Activated CD8-positive, alpha-beta memory T cell treated with anti-CD3 and anti-CD28 coated beads, Interleukin-2, amount 50 U/mL, for 24 hours (primary cell): ENCODE measurements around the gene AHCY.
"Not testable (repeated sequence)": the region's sequence is repeated elsewhere in the genome, so short reads cannot be mapped to it uniquely, and the experiment has no call there.

Experiments used
- DNase-seq: peaks from one replicate; pipeline ENCODE4 v3.0.0-alpha.2; 2020; ENCODE audit errors: extremely low read depth

The AHCY gene

DNA sequence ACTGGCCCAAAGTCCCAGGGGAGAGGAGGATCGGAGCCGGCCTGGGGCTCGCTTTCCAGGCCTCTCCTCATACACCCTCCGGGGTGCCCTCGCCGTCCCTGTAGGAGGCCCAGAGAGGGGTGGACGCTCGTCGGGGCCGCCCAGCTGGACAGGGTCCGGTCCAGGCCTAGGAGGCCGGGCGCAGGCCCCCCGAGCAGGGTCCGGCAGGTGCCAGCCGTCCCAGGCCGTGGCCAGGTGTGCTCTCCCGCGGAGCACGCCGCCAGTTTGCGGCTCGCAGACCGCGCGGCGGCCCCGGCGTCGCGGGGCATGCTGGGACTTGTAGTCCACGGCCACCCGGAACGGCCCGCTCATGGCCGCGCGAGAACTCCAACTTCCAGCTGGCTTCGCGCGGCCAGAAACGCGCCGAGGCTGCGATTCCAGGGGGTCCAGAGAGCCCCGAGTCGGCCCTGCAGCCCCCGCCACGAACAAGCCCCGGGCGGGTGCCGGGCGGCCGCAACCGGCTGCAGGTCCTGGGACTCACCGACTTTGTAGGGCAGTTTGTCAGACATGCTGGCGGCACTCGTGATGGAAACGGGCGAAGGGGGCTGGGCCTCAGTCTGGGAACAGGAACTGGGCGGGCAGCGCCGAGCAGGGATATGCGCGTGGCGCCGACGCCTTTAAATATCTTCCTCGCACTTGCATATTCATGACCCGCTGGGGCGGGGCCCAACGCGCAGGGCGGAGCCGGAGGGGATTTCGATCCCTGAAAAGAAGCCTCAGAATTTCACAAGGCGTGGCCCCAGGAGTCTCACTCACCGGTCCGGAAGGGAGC lies at the start of gene AHCY:
Gene AHCY, minus strand, starts transcription at position 633 of the 811 bp plus-strand sequence. Its CDS starts 85 bp downstream, at position 548.
- DNase-seq = peak; percentile 88

DNA sequence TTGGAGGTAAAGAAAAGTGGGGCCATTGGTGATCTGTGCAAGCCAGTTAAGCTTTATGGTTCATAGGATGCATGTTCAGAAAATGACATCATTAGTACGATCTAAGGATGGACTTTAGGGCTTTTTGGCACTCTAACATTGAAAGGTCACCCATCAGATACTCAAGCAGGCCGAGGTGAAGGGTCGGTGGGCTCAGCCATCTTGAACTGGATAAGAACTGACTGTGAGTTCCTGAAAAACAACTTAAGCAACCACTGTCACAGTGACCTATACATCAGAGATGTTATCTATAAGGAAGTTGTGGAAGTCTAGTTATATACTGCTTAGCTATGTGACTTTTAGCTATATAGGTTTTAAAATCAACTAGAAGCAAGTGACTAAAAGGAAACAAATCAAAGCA lies 46.9 kb upstream of the AHCY start:
- no peak for DNase-seq

DNA sequence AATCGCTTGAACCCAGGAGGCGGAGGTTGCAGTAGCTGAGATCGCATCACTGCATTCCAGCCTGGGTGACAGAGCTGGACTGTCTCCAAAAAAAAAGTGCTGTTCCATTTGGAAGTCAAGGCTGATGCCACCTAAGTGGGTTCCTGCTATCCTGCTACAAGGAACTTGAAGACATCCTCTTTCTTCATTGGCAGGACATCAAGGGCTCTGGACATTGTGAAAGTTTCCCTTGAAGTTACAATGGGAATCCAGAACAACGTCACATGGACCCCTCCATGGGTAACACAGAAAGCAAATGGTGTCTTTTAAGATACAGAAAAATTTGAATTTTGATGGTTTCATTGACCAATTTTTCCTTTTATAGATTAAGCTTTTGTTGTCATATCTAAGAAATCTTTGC lies 44.4 kb upstream of the AHCY start:
- no peak for DNase-seq

DNA sequence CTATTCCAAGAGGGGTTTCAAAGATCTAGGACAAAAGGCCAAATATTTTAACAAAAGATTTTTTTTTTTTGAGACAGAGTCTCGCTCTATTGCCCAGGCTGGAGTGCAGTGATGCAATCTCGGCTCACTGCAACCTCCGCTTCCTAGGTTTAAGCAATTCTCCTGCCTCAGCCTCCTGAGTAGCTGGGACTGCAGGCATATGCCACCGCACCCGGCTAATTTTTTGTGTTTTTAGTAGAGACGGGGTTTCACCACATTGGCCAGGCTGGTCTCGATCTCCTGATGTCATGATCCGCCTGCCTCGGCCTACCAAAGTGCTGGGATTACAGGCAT lies 43.3 kb upstream of the AHCY start:
- DNase-seq = not testable (repeated sequence)

DNA sequence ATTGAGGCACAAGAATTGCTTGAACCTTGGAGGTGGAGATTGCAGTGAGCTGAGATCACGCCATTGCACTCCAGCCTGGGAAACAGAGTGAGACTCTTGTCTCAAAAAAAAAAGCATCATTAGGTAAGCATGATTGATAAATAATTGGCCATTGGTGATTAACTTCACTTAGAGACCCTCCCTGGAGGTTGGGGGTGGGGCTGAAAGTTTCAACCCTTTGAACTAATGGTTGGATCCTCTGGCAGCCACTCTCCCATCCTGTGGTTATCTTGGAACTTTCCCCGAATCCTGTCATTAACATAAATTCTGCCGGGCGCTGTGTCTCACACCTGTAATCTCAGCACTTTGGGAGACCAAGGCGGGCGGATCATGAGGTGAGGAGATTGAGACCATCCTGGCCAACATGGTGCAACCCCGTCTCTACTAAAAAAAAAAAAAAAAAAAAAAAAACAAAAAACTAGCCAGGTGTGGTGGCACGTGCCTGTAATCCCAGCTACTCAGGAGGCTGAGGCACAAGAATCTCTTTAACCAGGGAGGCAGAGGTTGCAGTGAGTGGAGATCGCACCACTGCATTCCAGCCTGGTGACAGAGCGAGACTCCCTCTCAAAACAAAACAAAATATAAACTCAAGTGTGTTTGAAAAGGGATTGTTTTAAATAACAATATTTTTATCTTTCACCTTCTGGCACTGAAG lies 42.8 kb upstream of the AHCY start:
- not testable (repeated sequence) for DNase-seq

DNA sequence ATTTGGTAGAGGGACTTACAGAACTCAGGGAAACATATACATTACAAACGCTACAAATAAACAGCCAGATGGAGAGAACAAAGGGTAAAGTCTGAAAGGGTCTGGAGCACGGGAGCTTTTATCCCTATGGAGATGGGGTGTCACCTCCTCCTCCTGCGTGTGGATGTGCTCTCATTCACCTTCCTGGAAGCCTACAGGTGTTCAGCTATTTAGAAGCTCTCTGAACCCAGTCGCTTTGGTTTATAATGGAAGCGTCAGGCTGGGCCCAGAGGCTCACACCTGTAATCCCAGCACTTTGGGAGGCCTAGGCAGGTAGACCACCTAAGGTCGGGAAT lies 42.2 kb upstream of the AHCY start:
- no peak for DNase-seq

DNA sequence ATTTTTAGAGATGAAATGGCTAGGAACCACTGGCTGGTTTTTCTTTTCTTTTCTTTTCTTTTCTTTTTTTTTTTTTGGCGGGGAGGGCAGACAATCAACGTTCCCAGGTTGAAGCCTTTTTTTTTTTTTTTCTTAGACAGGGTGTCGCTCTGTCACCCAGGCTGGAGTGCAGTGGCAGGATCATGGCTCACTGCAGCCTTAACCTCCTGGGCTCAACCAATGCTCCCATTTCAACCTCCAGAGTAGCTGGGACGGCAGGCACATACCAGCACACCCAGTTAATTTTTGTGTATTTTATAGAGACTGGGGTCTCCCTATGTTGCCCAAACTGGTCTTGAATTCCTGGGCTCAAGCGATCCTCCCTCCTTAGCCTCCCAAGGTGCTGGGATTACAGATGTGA lies 41.1 kb upstream of the AHCY start:
- DNase-seq = no peak

DNA sequence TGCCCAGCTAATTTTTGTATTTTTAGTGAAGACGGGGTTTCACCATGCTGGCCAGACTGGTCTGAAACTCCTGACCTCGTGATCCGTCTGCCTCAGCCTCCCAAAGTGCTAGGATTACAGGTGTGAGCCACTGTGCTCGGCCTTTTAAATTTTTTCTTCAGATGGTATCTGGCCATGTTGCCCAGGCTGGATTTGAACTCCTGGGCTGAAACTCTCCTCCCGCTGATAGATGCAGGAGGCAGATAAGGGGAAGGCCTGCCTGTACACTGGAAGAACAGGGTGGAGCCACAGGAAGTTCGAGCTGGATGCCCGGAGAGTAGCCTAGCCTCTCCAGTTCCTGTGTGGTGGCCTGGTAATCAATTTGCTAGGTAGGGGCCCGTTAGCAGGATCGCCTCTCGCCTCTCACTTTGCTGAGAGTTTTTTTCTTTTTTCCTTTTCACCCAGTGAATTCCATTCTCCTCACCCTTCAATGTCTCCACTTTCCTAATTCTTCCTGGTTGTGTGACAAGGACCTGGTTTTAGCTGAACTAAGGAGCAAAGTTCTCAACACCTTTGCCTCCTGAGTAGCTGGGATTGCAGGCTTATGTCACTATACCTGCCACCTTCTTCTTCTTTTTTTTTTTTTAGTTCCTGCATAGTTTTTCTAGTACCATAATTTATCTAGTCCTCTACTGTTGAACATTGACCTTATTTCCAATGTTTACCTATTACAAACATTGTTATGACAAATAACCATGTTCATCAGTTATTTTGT lies 40.5 kb upstream of the AHCY start:
- DNase-seq = no peak

DNA sequence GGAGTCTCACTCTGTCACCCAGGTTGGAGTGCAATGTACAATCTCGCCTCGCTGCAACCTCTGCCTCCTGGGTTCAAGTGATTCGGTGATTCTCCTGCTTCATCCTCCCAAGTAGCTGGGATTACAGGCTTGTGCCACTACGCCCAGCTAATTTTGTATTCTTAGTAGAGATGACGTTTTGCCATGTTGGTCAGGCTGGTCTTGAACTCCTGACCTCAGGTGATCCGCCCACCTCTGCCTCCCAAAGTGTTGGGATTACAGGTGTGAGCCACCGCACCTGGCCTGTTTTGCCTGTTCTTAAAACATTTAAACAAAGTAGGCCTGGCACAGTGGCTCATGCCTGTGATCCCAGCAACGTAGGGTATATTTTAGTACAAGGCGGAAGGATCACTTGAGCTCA lies 38.0 kb upstream of the AHCY start:
- not testable (repeated sequence) for DNase-seq

DNA sequence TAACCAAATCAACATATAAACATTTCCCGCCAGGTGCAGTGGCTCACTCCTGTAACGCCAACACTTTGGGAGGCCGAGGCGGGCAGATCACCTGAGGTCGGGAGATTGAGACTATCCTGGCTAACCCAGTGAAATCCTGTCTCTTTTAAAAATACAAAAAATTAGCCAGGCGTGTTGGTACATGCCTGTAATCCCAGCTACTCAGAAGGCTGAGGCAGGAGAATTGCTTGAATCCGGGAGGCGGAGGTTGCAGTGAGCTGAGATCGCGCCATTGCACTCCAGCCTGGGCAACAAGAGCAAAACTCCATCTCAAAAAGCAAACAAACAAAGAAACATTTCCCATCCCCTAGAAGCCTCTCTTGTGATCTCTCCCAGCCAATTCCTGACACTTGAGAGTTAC lies 37.6 kb upstream of the AHCY start:
- not testable (repeated sequence) for DNase-seq

DNA sequence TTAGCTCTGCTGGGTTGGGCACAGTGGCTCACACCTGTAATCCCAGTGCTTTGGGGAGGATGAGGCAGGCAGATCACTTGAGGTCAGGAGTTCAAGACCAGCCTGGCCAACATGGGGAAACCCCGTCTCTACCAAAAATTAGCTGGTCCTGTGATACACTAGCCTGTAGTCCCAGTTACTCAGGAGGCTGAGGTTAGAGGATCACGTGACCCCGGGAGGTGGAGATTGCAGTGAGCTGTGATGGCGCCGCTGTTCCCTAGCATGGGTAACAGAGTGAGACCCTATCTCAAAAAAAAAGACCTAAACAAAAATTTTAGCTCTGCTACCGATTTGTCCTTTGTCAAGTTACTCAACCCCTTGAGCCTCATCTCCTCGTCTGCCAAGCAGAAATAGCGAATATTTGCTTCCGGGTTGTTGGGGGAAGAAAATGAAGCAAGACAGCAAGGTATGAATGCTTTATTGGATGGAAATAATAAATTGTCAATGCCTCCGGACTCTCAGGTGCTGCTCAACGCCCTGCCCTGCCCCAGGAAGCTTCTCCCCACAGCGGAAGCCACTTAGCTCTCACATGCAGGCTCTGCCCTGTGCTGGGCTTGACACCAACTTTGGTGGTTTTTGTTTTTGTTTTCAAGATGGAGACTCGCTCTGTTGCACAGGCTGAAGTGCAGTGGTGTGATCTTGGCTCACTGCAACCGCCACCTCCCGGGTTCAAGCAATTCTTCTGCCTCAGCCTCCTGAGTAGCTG lies 35.0 kb upstream of the AHCY start:
- no peak for DNase-seq

DNA sequence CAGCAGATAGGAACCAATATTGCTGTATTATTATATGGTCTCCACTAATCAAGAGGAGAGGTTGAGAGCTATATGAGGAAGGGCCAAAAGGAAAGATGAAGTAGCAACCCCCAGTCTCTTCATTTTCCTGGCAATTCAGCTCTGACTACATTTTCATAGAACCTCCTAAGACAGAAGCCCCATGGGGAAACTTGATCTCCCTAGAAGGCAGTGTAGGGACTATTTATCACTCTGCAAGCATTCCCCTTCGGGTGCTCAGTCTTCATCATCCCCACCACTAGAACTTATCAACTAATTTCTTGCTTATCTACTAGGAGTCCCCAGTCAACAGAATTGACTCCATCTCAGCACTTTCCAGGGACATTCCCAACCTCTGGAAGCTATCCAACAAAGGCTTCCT lies 34.4 kb upstream of the AHCY start:
- DNase-seq = no peak

DNA sequence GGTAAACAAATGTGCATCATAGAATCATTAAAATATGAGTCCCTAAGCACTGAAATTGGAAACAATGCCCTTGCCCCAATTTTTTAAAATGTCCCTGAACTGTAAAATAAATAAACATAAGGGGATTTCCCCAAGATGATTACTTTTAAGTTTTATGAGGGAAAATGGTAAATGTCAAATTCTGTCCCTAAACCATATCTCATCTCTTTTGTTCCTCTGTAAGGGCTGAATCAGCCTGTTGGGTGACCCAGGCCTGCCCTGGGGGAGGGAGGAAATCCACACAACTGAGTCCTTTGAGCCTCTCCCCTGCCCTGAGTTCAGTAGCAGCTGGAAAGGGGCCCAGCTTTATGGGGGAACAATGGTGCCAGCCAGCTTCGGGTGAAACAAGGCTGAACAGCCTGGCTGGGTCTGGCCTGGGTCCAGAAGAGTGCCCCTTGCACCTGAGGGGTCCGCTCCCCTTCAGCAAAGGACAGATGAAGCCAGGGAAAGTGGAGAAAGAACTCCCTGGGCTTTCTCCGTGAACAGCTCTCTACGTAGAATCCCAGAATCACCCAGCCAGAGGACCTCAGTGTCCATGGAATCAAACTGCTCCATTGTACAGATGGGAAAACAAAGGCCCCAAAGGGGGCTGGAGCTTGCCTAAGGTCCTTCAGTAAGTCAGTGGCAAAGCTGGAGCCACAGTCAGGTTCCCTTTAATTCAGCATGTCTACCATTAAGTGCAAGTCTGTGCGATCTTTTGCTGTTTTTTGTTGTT lies 31.7 kb upstream of the AHCY start:
- no peak for DNase-seq

DNA sequence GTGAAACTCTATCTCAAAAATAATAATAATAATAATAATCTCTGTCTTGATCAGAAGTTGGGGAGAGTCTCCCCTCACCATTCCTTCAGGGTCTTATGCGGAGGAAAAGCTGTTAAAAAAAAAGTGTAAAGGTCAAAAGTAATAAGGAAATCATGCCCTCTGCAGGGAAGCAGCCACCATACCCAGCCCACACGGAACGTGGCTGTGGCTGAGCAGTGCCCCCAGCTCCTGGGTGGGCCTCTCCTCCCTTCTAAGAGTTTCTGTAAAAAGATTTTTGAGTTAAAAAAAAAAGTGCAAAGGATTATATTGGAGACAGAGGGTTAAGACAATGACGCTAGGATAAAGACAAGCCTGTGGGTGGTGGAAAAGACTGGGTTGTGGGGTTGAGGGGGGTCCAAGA lies 30.6 kb upstream of the AHCY start:
- no peak for DNase-seq

DNA sequence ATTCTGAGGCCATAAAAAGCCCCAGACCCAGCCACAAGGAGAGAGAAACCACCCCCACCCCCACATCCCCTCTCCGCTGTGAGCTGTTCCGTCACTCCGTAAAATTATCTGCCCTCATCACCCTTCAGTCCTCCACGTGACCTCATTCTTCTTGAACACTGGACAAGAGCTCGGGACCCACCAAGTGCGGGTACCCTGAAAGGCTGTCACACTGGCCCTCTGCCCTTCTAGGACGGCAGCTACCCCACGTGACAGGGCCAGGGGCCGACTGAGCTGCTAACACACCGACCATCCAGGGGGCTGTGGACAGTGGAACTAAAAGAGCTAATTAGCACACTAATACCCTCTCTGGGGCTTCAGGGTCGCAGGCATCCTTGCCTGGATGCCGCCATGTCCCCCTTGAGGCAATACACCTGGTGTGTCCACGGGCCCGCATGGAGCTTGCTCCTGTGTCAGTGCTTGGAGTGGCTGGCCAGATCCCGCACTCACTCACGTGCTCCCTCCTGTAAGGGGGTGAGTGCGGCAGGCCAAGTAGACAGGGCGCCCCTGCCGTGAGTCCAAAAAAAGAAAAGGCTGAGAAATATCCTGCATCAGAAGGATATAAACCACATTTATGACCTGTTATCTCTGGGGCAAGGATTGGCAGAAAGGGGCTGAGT lies 29.2 kb upstream of the AHCY start:
- no peak for DNase-seq

DNA sequence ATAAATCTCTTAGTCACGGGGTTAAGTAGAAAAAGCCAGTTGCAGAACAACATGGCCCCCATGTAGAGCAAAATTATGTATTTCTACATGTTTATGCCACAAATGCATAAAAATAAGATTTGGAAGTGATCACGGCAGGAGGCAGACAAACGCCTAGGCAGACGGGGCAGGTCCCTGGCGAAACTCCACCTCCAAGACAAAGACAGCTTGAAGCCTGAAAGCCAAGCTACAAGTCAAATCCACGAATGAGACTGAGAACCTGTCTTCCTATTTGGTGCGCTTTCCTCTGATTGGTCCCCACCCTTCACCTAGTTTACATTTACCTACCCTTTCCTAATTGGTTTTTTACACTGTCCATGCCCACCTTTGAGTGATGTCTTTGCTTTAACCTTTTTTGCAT lies 28.7 kb upstream of the AHCY start:
- no peak for DNase-seq

DNA sequence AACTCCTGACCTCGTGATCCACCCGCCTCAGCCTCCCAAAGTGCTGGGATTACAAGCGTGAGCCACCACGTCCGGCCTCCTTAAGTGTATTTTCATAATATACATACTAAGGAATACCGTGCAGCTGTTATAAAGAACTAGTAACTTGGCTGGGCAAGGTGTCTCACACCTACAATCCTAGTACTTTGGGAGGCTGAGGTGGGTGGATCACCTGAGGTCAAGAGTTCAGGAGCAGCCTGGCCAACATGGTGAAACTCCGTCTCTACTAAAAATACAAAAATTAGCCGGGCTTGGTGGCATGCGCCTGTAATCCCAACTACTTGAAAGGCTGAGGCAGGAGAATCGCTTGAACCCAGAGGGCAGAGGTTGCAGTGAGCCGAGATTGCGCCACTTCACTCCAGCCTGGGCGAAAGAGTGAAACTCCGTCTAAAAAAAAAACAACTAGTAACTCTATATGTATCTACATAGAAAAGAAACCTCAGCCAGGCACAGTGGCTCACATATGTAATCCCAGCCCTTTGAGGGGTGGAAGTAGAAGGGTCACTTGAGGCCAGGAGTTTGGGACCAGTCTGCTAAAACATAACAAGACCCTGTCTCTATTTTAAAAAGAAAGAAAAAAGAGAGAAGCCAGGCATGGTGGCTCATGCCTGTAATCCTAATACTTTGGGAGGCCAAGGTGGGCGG lies 27.8 kb upstream of the AHCY start:
- DNase-seq = not testable (repeated sequence)

DNA sequence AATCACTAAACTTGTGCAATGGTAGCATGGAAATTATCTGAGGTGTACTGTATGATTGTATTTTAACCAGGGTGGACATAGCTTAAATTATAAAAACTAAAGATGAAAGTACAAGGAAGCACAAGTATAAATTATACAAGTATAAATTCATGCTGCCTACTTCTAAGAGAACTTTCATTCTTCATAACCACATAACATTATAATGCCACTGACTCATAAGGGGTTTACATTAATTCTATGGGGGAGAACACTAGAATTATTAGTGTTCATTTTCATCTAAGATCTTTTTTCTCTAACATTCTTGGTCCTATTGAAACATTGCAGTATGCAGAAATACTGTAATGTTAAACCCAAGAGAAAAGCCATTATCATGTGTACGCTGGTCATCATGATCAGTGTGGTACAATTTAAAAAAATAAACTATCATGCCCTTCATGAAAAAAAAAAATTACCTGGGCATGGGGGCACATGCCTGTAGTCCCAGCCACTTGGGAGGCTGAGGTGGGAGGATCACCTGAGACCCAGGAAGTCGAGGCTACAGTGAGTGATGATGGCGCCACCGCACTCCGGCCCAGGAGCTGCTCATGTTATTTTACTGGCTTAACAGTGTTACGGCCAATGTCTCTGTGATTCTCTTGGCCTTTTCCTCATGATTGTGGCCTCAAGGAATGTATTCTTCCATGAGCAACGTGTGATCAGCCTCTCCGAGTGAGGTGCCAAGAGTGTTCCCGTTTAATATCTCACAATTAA lies 25.9 kb upstream of the AHCY start:
- no peak for DNase-seq

DNA sequence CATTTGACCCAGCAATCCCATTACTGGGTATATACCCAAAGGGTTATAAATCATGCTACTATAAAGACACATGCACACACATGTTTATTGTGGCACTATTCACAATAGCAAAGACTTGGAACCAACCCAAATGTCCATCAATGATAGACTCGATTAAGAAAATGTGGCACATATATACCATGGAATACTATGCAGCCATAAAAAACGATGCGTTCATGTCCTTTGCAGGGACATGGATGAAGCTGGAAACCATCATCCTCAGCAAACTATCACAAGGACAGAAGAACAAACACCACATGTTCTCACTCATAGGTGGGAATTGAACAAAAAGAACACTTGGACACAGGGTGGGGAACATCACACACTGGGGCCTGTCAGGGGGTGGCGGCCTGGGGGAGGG lies 25.1 kb upstream of the AHCY start:
- not testable (repeated sequence) for DNase-seq

DNA sequence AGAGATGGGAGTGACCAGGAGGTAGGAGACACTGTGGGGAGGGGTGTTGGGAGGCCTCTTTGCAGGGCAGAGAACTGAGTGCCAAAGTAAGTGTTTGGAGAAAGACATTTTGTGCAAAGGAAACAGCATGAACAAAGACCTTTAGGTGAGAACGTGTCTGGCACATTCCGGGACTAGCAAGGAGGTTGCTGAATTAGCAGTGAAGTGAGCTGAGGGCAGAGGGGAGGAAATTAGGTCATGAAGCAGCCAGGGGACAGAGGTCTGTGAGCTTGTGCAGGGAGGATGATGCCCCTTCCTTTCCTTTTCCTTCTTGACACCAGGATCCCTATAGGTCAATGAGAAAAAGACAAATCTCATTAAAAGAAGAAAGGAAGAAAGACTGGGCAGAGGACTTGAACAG lies 21.4 kb upstream of the AHCY start:
- DNase-seq = no peak
